Measurements from ENCODE around the gene FAM107B.
"Not testable (repeated sequence)": the region's sequence is repeated elsewhere in the genome, so short reads cannot be mapped to it uniquely, and the experiment has no call there.

Gene FAM107B

GRCh38 chr10:14774797-14775196 lies at the start of gene FAM107B:
FAM107B (minus strand) TSS chr10:14774897; CDS start chr10:14774663, 234 bp downstream.
- Histone ChIP-seq H3K4me1 (ENCODE audit: control insufficient read depth, insufficient read depth, low read length) (no peaks in the 10 kb centered on the region), H3K27ac (ENCODE audit: low read depth, low read length) (no peak within 1 kb of the TSS), H3K4me3 (ENCODE audit: low read depth, low read length) (no peak within 1 kb of the TSS)

DNA sequence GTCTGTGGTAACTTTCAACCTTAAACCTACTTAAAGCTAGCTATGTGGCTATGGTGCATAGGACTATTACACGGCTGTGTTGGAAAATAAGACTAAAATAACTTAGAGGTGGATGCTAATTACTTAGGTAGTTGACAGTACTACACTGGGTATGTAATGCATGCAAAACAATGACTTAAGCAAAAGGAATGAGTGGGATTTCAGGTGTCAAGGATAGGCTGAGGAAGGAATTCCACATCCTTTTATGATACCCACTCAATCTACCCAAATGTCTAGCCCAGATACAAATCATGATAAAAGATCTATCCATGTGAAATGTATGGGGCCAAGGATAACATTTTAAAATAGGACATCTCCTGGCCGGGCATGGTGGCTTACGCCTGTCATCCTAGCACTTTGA lies 49.3 kb upstream of the FAM107B start:
- peaks cover 15% of the 10 kb centered on the region for H3K4me1 ChIP-seq (ENCODE audit: control insufficient read depth, insufficient read depth, low read length)
- no peak overlapping the region for H3K9ac ChIP-seq (ENCODE audit: low read depth, low read length)
- H3K27ac ChIP-seq (ENCODE audit: low read depth, low read length): no peak overlapping the region
- H3K27me3 ChIP-seq (ENCODE audit: control insufficient read depth, insufficient read depth, low read length): no peaks in the 10 kb centered on the region
- H3K4me3 ChIP-seq (ENCODE audit: low read depth, low read length): no peak overlapping the region
- no peaks in the 10 kb centered on the region for H3K9me3 ChIP-seq (ENCODE audit: control insufficient read depth, insufficient read depth, low read length)
- H3K36me3 ChIP-seq (ENCODE audit: control insufficient read depth, insufficient read depth, low read length): no peaks in the 10 kb centered on the region

More at GRCh38 chr10:14774797-14775196, at the start of gene FAM107B:
- no peaks in the 10 kb centered on the region for H3K27me3 ChIP-seq (ENCODE audit: control insufficient read depth, insufficient read depth, low read length)
- no peak within 1 kb of the TSS for H3K9ac ChIP-seq (ENCODE audit: low read depth, low read length)
- H3K36me3 ChIP-seq (ENCODE audit: control insufficient read depth, insufficient read depth, low read length): no peaks in the 10 kb centered on the region
- no peaks in the 10 kb centered on the region for H3K9me3 ChIP-seq (ENCODE audit: control insufficient read depth, insufficient read depth, low read length)

- H3K4me3 ChIP-seq (ENCODE audit: low read depth, low read length): no peak overlapping the region
- no peaks in the 10 kb centered on the region for H3K9me3 ChIP-seq (ENCODE audit: control insufficient read depth, insufficient read depth, low read length)
- no peak overlapping the region for H3K27ac ChIP-seq (ENCODE audit: low read depth, low read length)
- no peaks in the 10 kb centered on the region for H3K27me3 ChIP-seq (ENCODE audit: control insufficient read depth, insufficient read depth, low read length)
- peaks cover 15% of the 10 kb centered on the region for H3K4me1 ChIP-seq (ENCODE audit: control insufficient read depth, insufficient read depth, low read length)
- no peaks in the 10 kb centered on the region for H3K36me3 ChIP-seq (ENCODE audit: control insufficient read depth, insufficient read depth, low read length)
- H3K9ac ChIP-seq (ENCODE audit: low read depth, low read length): no peak overlapping the region
Measured at GRCh38 chr10:14822879-14823755, 48.4 kb upstream of the FAM107B start.

DNA sequence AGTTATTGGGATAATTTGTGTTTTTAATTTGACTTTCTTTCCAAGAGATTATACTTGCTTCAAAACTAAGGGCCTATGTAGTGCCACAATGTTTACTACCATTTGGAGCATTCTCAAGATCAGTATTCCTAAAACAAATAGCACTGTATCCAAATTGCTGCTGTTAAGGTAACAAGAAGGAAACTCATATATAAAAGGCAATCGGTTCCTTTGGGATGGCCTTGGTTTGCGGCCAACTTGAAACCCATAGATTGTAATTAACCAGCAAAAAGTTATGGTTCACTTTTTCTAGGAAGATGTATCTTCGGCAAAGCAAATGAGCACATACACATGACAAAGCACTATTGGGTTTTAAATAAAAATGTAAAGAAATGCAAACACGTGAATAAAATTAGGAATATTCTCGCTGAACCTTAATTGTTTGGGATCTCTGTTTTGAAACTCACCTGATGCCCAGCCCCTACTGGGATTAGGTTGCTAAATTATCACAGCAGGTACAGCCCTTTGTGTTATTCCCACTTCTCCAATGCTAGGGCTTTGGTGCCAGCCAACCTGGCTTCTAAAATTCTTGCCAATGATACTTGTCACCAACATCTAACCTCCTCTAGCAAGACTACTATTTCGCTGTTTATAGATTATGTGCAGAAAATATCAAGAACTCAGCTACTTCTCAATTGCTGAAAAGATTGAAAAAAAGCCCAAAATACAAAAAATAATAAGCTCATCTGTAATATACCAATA lies 47.1 kb upstream of the FAM107B start:
- H3K9ac ChIP-seq (ENCODE audit: low read depth, low read length): no peak overlapping the region
- no peak overlapping the region for H3K4me3 ChIP-seq (ENCODE audit: low read depth, low read length)
- peaks cover 15% of the 10 kb centered on the region for H3K4me1 ChIP-seq (ENCODE audit: control insufficient read depth, insufficient read depth, low read length)
- H3K36me3 ChIP-seq (ENCODE audit: control insufficient read depth, insufficient read depth, low read length): no peaks in the 10 kb centered on the region
- H3K27ac ChIP-seq (ENCODE audit: low read depth, low read length): no peak overlapping the region
- no peaks in the 10 kb centered on the region for H3K9me3 ChIP-seq (ENCODE audit: control insufficient read depth, insufficient read depth, low read length)
- no peaks in the 10 kb centered on the region for H3K27me3 ChIP-seq (ENCODE audit: control insufficient read depth, insufficient read depth, low read length)

GRCh38 chr10:14820775-14821154 lies 46.1 kb upstream of the FAM107B start:
- Histone ChIP-seq H3K4me1 (ENCODE audit: control insufficient read depth, insufficient read depth, low read length) (peaks cover 15% of the 10 kb centered on the region), H3K27me3 (ENCODE audit: control insufficient read depth, insufficient read depth, low read length) (no peaks in the 10 kb centered on the region), H3K4me3 (ENCODE audit: low read depth, low read length) (no peak overlapping the region), H3K36me3 (ENCODE audit: control insufficient read depth, insufficient read depth, low read length) (no peaks in the 10 kb centered on the region), H3K9ac (ENCODE audit: low read depth, low read length) (no peak overlapping the region), H3K27ac (ENCODE audit: low read depth, low read length) (no peak overlapping the region), H3K9me3 (ENCODE audit: control insufficient read depth, insufficient read depth, low read length) (no peaks in the 10 kb centered on the region)

- Histone ChIP-seq H3K36me3 (ENCODE audit: control insufficient read depth, insufficient read depth, low read length) (no peaks in the 10 kb centered on the region), H3K27ac (ENCODE audit: low read depth, low read length) (no peak overlapping the region), H3K27me3 (ENCODE audit: control insufficient read depth, insufficient read depth, low read length) (no peaks in the 10 kb centered on the region), H3K9me3 (ENCODE audit: control insufficient read depth, insufficient read depth, low read length) (no peaks in the 10 kb centered on the region), H3K4me1 (ENCODE audit: control insufficient read depth, insufficient read depth, low read length) (peaks cover 15% of the 10 kb centered on the region), H3K9ac (ENCODE audit: low read depth, low read length) (no peak overlapping the region), H3K4me3 (ENCODE audit: low read depth, low read length) (no peak overlapping the region)
Measured at GRCh38 chr10:14820010-14820774, 45.5 kb upstream of the FAM107B start.

DNA sequence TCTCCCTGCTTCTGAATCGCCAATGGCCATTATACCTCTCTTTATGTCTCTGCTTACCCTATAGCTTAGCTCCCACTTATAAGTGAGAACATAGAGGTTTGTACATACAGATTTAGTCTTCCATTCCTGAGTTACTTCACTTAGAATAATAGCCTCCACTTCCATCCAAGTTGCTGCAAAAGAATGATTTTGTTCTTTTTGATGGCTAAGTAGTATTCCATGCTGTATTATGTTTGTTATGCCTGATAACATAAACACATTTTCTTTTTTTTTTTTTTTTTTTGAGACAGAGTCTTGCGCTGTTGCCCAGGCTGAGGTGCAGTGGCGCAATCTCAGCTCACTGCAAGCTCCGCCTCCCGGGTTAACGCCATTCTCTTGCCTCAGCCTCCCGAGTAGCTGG lies 42.0 kb upstream of the FAM107B start:
- H3K36me3 ChIP-seq (ENCODE audit: control insufficient read depth, insufficient read depth, low read length): not testable (repeated sequence)

GRCh38 chr10:14815681-14816080 lies 41.0 kb upstream of the FAM107B start:
- H3K9me3 ChIP-seq (ENCODE audit: control insufficient read depth, insufficient read depth, low read length): no peaks in the 10 kb centered on the region
- H3K4me3 ChIP-seq (ENCODE audit: low read depth, low read length): no peak overlapping the region
- no peak overlapping the region for H3K27ac ChIP-seq (ENCODE audit: low read depth, low read length)
- H3K9ac ChIP-seq (ENCODE audit: low read depth, low read length): no peak overlapping the region
- H3K4me1 ChIP-seq (ENCODE audit: control insufficient read depth, insufficient read depth, low read length): no peaks in the 10 kb centered on the region
- no peaks in the 10 kb centered on the region for H3K36me3 ChIP-seq (ENCODE audit: control insufficient read depth, insufficient read depth, low read length)
- H3K27me3 ChIP-seq (ENCODE audit: control insufficient read depth, insufficient read depth, low read length): no peaks in the 10 kb centered on the region

More for the DNA sequence above, 42.0 kb upstream of the FAM107B start:
- H3K9me3 ChIP-seq (ENCODE audit: control insufficient read depth, insufficient read depth, low read length); H3K27me3 ChIP-seq (ENCODE audit: control insufficient read depth, insufficient read depth, low read length); H3K4me1 ChIP-seq (ENCODE audit: control insufficient read depth, insufficient read depth, low read length); H3K9ac ChIP-seq (ENCODE audit: low read depth, low read length); H3K4me3 ChIP-seq (ENCODE audit: low read depth, low read length); H3K27ac ChIP-seq (ENCODE audit: low read depth, low read length): not testable (repeated sequence)

DNA sequence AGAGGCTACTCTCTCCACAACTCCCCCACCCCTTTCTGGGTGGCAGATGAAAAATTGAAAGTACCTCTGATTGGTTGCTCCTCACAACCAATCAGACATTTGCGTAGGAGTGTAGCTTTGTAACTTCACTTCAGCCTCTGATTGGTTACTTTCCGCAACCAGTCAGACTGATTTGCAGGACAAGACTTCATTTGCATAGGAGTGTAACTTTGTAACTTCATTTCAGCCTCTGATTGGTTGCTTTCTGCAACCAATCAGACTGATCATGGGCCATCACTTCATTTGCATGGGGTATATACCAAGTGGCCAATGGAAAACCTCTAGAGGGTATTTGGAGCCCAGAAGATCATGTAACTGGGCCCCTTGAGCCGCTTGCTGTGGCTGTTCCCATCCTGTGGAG lies 37.6 kb upstream of the FAM107B start:
- no peaks in the 10 kb centered on the region for H3K27me3 ChIP-seq (ENCODE audit: control insufficient read depth, insufficient read depth, low read length)
- H3K4me1 ChIP-seq (ENCODE audit: control insufficient read depth, insufficient read depth, low read length): no peaks in the 10 kb centered on the region

GRCh38 chr10:14810969-14811953 lies 36.6 kb upstream of the FAM107B start:
- no peaks in the 10 kb centered on the region for H3K36me3 ChIP-seq (ENCODE audit: control insufficient read depth, insufficient read depth, low read length)
- no peak overlapping the region for H3K9ac ChIP-seq (ENCODE audit: low read depth, low read length)
- no peak overlapping the region for H3K4me3 ChIP-seq (ENCODE audit: low read depth, low read length)
- no peaks in the 10 kb centered on the region for H3K27me3 ChIP-seq (ENCODE audit: control insufficient read depth, insufficient read depth, low read length)
- H3K9me3 ChIP-seq (ENCODE audit: control insufficient read depth, insufficient read depth, low read length): no peaks in the 10 kb centered on the region
- no peaks in the 10 kb centered on the region for H3K4me1 ChIP-seq (ENCODE audit: control insufficient read depth, insufficient read depth, low read length)
- no peak overlapping the region for H3K27ac ChIP-seq (ENCODE audit: low read depth, low read length)

More for the DNA sequence above, 37.6 kb upstream of the FAM107B start:
- Histone ChIP-seq H3K27ac (ENCODE audit: low read depth, low read length) (no peak overlapping the region), H3K36me3 (ENCODE audit: control insufficient read depth, insufficient read depth, low read length) (no peaks in the 10 kb centered on the region), H3K9me3 (ENCODE audit: control insufficient read depth, insufficient read depth, low read length) (no peaks in the 10 kb centered on the region), H3K9ac (ENCODE audit: low read depth, low read length) (no peak overlapping the region), H3K4me3 (ENCODE audit: low read depth, low read length) (no peak overlapping the region)
